Heart right ventricle (tissue), 16 donors: ENCODE data around the gene LCP1. TPM values are rescaled to one million over a fixed set of nuclear protein-coding genes. Genes with fewer than 3 reads are reported as not detected.

ENCODE experiments used
- ATAC-seq, 8 donors: fragments of 200-7000 bp; cut with Tn5 transposase; one replicate each; pipeline ENCODE4 v1.9.1; 2020; ENCODE audit warnings: mild to moderate bottlenecking in 8 of 8, moderate library complexity in 8 of 8, moderate number of reproducible peaks in 1 of 8
- DNase-seq, 2 donors: peaks; one replicate each; pipeline ENCODE4 v3.0.0-alpha.2; 2020
- H3K27ac ChIP-seq, 10 donors: fragments of 200-600 bp; sonication (generic) in 2 of 10; one replicate each; pipeline versions ENCODE4 v1.5.0 to v1.8.0; 2020 to 2022; ENCODE audit warnings: mild to moderate bottlenecking in 3 of 10
- H3K27me3 ChIP-seq, 7 donors: fragments of 200-600 bp; one replicate each; pipeline ENCODE4 v1.8.0; 2021 to 2022; ENCODE audit warnings: mild to moderate bottlenecking in 2 of 7
- H3K36me3 ChIP-seq, 9 donors: fragments of 200-600 bp; sonication (generic) in 1 of 9; one replicate each; pipeline versions ENCODE4 v1.5.0 to v1.8.0; 2020 to 2022; ENCODE audit warnings: mild to moderate bottlenecking in 2 of 9
- H3K4me1 ChIP-seq, 9 donors: fragments of 200-600 bp; sonication (generic) in 1 of 9; one replicate each; pipeline versions ENCODE4 v1.5.0 to v1.8.0; 2020 to 2022; ENCODE audit warnings: mild to moderate bottlenecking in 4 of 9
- H3K4me3 ChIP-seq, 10 donors: fragments of 200-600 bp; sonication (generic) in 2 of 10; one replicate each; pipeline versions ENCODE4 v1.5.0 to v1.8.0; 2020 to 2022; ENCODE audit warnings: mild to moderate bottlenecking in 7 of 10, moderate library complexity in 2 of 10
- H3K9me3 ChIP-seq, 11 donors: fragments of 200-600 bp in 10 of 11; sonication (generic) in 2 of 11; one replicate each; pipeline versions ENCODE4 v1.5.0 to v1.8.0; 2013 to 2022; ENCODE audit warnings: mild to moderate bottlenecking in 2 of 11, control low read depth in 1 of 11, moderate library complexity in 1 of 11
- WGBS, 2 donors: extraction: QIAGEN DNeasy Blood & Tissue Kit; methylation state at CpG; one replicate each; pipeline ENCODE4 v1.1.7; 2013; ENCODE audit warnings: inconsistent platforms in 1 of 2; 5-methylcytosine and 5-hydroxymethylcytosine counted together
- intact Hi-C, 10 donors: fragments of 100-400 bp; cut with DNase I; formaldehyde crosslinking; loops; one replicate each; pipeline versions ENCODE4 v1.11.1 to v1.14.2; 2022
- polyA plus RNA-seq, 2 donors: library from polyadenylated mRNA; stranded (reverse); fragments of 200-250 nt; gene quantifications; one replicate each; pipeline ENCODE4 v1.2.3, GENCODE V29; 2013
- total RNA-seq, 10 donors: library from RNA; stranded (reverse); fragmentation: NEBNext Ultra II Directional in 3 of 10; extraction: Animal tissue kit (Norgen Biotek cat#: 25700) in 3 of 10; gene quantifications; one replicate each; pipeline versions ENCODE4 v1.2.1 to v1.2.4, GENCODE V29; 2021 to 2023
- TF ChIP-seq, protein P1 (sequence below), 9 donors: fragments of 200-600 bp; sonication (generic) in 2 of 9; IDR thresholded peaks; one replicate each; pipeline versions ENCODE4 v1.5.0 to v1.8.0; 2021 to 2022; ENCODE audit warnings: antibody characterized with exemption in 9 of 9, mild to moderate bottlenecking in 5 of 9, moderate library complexity in 1 of 9
- donor health status: Arrhythmogenic right ventricular cardiomyopathy.
- donor health status: ischemic (EF 13 %, LVEDD 7.1; RV severe dilation, severe dysfunction).
- donor health status: healthy with polysubstance abuse.
- donor health status: DM: no; HTN: yes; CAD: no.
- donor health status: DM: no; HTN: no; CAD: no.
- donor health status: ischemic (EF 25% LVEDD 6.9; RV normal size, moderate dysfunction).
- donor health status: ischemic (EF 25% LVEDD 5.7; RV mildly dilated, moderate dysfunction).
- donor health status: healthy.
- donor health status: DM: yes; HTN: yes; CAD: no.
- donor health status: Ischemic cardiomyopathy.
- donor health status: ischemic (EF 35%, LVEDD 5.7; RV mildly dilated, moderate dysfunction).
- donor health status: nonischemic (EF 11% LVEDD 7.7; RV severe dilation, severe dysfunction).
- donor health status: DM: yes; HTN: yes; CAD: no.
- donor health status: PGD.
- donor health status: ischemic (EF 29% LVEDD 5.4; RV normal size, mild dysfunction).
- donor health status: nonischemic (EF 23%, LVEDD 6.1; RV moderate dilation, normal function).

The LCP1 gene
- total and polyA plus RNA-seq, 12 donors: 3.2 to 127 (median 8.6) TPM

GRCh38 chr13:46179969-46180763 lies 1.8 kb downstream of the LCP1 start:
- no peak for ATAC-seq
- H3K4me1 ChIP-seq: peaks cover 0 to 59% (median 0%) of the 10 kb centered on the region in 9 donors
- WGBS, 2 donors: 49 to 52% methylated on average over 5 of the region's 5 CpGs
- peak overlapping the region in 3 of 10 donors; percentile 42 to 88 (median 55) for H3K27ac ChIP-seq
- peak overlapping the region in 7 of 10 donors; percentile 10 to 61 (median 27) for H3K4me3 ChIP-seq
- no peaks in the 10 kb centered on the region for H3K9me3 ChIP-seq
- H3K36me3 ChIP-seq: no peaks in the 10 kb centered on the region
- H3K27me3 ChIP-seq: peaks cover 0 to 11% (median 0%) of the 10 kb centered on the region in 7 donors
- intact Hi-C loops: loop anchor here in 1 of 10 donors (10.0 kb wide), 1 partner anchor 115 kb away; no protein-coding TSS in a partner anchor
- no peak for DNase-seq
- TF ChIP-seq, protein P1, sequence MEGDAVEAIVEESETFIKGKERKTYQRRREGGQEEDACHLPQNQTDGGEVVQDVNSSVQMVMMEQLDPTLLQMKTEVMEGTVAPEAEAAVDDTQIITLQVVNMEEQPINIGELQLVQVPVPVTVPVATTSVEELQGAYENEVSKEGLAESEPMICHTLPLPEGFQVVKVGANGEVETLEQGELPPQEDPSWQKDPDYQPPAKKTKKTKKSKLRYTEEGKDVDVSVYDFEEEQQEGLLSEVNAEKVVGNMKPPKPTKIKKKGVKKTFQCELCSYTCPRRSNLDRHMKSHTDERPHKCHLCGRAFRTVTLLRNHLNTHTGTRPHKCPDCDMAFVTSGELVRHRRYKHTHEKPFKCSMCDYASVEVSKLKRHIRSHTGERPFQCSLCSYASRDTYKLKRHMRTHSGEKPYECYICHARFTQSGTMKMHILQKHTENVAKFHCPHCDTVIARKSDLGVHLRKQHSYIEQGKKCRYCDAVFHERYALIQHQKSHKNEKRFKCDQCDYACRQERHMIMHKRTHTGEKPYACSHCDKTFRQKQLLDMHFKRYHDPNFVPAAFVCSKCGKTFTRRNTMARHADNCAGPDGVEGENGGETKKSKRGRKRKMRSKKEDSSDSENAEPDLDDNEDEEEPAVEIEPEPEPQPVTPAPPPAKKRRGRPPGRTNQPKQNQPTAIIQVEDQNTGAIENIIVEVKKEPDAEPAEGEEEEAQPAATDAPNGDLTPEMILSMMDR (IDR thresholded peaks at IDR 0.05): no peak

DNA sequence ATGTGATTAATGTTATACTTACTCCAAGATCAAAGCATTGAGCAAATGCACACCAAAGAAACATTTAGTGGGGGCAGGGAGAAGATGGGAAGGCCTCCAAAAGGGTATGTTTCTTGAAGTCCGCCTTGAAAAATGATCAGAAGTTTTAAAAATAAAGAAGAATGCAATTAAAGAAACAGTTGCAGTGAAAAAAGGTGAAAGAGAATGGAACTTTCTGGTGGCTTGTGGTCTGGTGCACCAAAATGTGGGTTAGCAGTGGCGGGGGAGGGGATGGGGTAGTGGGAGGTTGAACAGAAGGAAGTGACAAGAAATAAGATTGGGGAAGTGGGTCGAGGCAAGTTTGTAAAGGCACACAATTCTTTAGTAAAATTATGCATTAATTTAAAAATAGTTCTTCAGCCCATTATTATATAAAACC lies 2.5 kb downstream of the LCP1 start:
- peak overlapping the region in 3 of 10 donors; percentile 16 to 61 (median 27) for H3K4me3 ChIP-seq

DNA sequence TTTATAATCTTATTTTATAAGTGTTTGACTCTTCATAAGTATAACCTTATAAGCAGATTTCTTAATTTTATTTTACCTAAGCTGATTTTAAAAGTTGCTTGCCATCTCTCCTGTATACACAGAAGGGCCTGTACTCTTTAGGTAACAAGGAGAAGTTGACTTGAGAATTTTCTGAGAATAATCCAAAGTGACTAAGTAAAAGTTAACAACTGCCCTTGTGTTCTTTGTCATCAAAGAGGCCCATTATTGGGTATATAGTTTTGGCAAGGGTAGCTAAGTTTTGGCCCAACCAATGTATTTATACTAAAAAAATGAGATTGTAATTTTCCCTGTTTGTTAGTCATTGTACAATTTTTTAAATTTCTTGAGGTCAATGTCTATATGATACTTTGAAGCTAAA lies 3.2 kb downstream of the LCP1 start:
- intact Hi-C loops: loop anchor here in 1 of 10 donors (10.0 kb wide), 1 partner anchor 116 kb away; no protein-coding TSS in a partner anchor

More for the DNA sequence above, 2.5 kb downstream of the LCP1 start:
- ATAC-seq (peak in 1 of 8 donors; percentile 58), DNase-seq (peak; percentile 40 to 50)
- Histone ChIP-seq H3K27me3 (peaks cover 0 to 13% (median 0%) of the 10 kb centered on the region in 7 donors), H3K27ac (peak overlapping the region in 2 of 10 donors; percentile 42 to 88), H3K36me3 (no peaks in the 10 kb centered on the region), H3K9me3 (no peaks in the 10 kb centered on the region), H3K4me1 (peaks cover 0 to 59% (median 0%) of the 10 kb centered on the region in 9 donors)
- TF ChIP-seq, protein P1 (IDR thresholded peaks at IDR 0.05): no peak
- 63 to 64% methylated on average over 3 of the region's 3 CpGs for WGBS, 2 donors
- intact Hi-C loops: loop anchor here in 1 of 10 donors (10.0 kb wide), 1 partner anchor 115 kb away; no protein-coding TSS in a partner anchor

GRCh38 chr13:46178143-46178542 lies 3.8 kb downstream of the LCP1 start:
- WGBS, 2 donors: 73 to 81% methylated on average over 5 of the region's 5 CpGs
- peak overlapping the region in 2 of 10 donors; percentile 15 to 61 for H3K4me3 ChIP-seq
- ATAC-seq: peak in 6 of 8 donors; percentile 32 to 71 (median 47)

More for the DNA sequence above, 3.2 kb downstream of the LCP1 start:
- H3K9me3 ChIP-seq: no peaks in the 10 kb centered on the region
- H3K36me3 ChIP-seq: no peaks in the 10 kb centered on the region
- peaks cover 0 to 61% (median 0%) of the 10 kb centered on the region in 9 donors for H3K4me1 ChIP-seq
- DNase-seq (no peak), ATAC-seq (no peak)
- H3K27ac ChIP-seq: peak overlapping the region in 1 of 10 donors; percentile 88
- peak overlapping the region in 1 of 10 donors; percentile 61 for H3K4me3 ChIP-seq
- H3K27me3 ChIP-seq: peaks cover 0 to 17% (median 0%) of the 10 kb centered on the region in 7 donors
- TF ChIP-seq, protein P1 (IDR thresholded peaks at IDR 0.05): no peak

More at GRCh38 chr13:46178143-46178542, 3.8 kb downstream of the LCP1 start:
- Histone ChIP-seq H3K4me1 (peaks cover 0 to 61% (median 0%) of the 10 kb centered on the region in 9 donors), H3K27ac (peak overlapping the region in 2 of 10 donors; percentile 23 to 88), H3K9me3 (no peaks in the 10 kb centered on the region), H3K27me3 (peaks cover 0 to 13% (median 0%) of the 10 kb centered on the region in 7 donors), H3K36me3 (no peaks in the 10 kb centered on the region)
- intact Hi-C loops: loop anchor here in 1 of 10 donors (10.0 kb wide), 1 partner anchor 117 kb away; no protein-coding TSS in a partner anchor
- TF ChIP-seq, protein P1 (IDR thresholded peaks at IDR 0.05): no peak
- no peak for DNase-seq
